RWPE2 (cell line): Measurements from ENCODE around the gene AIF1.

ENCODE experiments used
- ATAC-seq: fragments of 200-7000 bp; cut with Tn5 transposase; 3 replicates; pipeline ENCODE4 v1.9.1; 2021; ENCODE audit warnings: low read depth
- DNase-seq: peaks from one replicate; pipeline ENCODE4 v3.0.0-alpha.2; 2020; ENCODE audit warnings: low spot score
- H3K27ac ChIP-seq: fragments of 450-650 bp; 2 replicates; pipeline ENCODE4 v1.5.1; 2017; ENCODE audit warnings: mild to moderate bottlenecking; ENCODE audit not compliant: poor library complexity, severe bottlenecking
- H3K27me3 ChIP-seq: fragments of 250-450 bp; sonication (Bioruptor Pico); 2 replicates; pipeline ENCODE4 v1.5.1; 2021; ENCODE audit warnings: mild to moderate bottlenecking, moderate library complexity; ENCODE audit not compliant: insufficient read depth, poor library complexity, severe bottlenecking
- H3K36me3 ChIP-seq: fragments of 250-450 bp; sonication (Bioruptor Pico); 2 replicates; pipeline ENCODE4 v1.5.1; 2020; ENCODE audit warnings: low read depth, mild to moderate bottlenecking, moderate library complexity
- H3K4me1 ChIP-seq: fragments of 250-450 bp; sonication (Bioruptor Pico); 2 replicates; pipeline ENCODE4 v1.5.1; 2021; ENCODE audit warnings: mild to moderate bottlenecking, moderate library complexity; ENCODE audit not compliant: insufficient read depth, poor library complexity, severe bottlenecking
- H3K4me3 ChIP-seq: fragments of 250-450 bp; sonication (Bioruptor Pico); 2 replicates; pipeline ENCODE4 v1.5.1; 2021; ENCODE audit warnings: mild to moderate bottlenecking, moderate library complexity; ENCODE audit not compliant: severe bottlenecking
- H3K9me3 ChIP-seq: fragments of 250-450 bp; sonication (Bioruptor Pico); 2 replicates; pipeline ENCODE4 v1.5.1; 2021; ENCODE audit warnings: mild to moderate bottlenecking, moderate library complexity; ENCODE audit not compliant: severe bottlenecking
- TF ChIP-seq, protein P1 (sequence below): fragments of 450-650 bp; IDR thresholded peaks from one replicate; pipeline ENCODE4 v1.5.1; 2017; ENCODE audit warnings: mild to moderate bottlenecking, moderate library complexity; ENCODE audit not compliant: poor library complexity, severe bottlenecking

Gene AIF1

DNA sequence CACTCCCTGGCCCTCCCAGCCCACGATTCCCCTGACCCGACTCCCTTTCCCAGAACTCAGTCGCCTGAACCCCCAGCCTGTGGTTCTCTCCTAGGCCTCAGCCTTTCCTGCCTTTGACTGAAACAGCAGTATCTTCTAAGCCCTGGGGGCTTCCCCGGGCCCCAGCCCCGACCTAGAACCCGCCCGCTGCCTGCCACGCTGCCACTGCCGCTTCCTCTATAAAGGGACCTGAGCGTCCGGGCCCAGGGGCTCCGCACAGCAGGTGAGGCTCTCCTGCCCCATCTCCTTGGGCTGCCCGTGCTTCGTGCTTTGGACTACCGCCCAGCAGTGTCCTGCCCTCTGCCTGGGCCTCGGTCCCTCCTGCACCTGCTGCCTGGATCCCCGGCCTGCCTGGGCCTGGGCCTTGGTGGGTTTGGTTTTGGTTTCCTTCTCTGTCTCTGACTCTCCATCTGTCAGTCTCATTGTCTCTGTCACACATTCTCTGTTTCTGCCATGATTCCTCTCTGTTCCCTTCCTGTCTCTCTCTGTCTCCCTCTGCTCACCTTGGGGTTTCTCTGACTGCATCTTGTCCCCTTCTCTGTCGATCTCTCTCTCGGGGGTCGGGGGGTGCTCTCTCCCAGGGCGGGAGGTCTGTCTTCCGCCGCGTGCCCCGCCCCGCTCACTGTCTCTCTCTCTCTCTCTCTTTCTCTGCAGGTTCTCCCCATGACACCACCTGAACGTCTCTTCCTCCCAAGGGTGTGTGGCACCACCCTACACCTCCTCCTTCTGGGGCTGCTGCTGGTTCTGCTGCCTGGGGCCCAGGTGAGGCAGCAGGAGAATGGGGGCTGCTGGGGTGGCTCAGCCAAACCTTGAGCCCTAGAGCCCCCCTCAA is 42.8 kb upstream of the AIF1 start, which contains the start of gene LTA:
LTA (plus strand) TSS at position 249 of the 871 bp plus-strand sequence; CDS start at position 703, 454 bp downstream.
- Histone ChIP-seq H3K27me3 (no peaks in the 10 kb centered on the region), H3K27ac (no peak within 1 kb of the TSS), H3K4me3 (no peak within 1 kb of the TSS), H3K4me1 (no peaks in the 10 kb centered on the region), H3K36me3 (no peaks in the 10 kb centered on the region), H3K9me3 (no peaks in the 10 kb centered on the region)
- DNase-seq (no peak), ATAC-seq (no peak)
- TF ChIP-seq, protein P1, sequence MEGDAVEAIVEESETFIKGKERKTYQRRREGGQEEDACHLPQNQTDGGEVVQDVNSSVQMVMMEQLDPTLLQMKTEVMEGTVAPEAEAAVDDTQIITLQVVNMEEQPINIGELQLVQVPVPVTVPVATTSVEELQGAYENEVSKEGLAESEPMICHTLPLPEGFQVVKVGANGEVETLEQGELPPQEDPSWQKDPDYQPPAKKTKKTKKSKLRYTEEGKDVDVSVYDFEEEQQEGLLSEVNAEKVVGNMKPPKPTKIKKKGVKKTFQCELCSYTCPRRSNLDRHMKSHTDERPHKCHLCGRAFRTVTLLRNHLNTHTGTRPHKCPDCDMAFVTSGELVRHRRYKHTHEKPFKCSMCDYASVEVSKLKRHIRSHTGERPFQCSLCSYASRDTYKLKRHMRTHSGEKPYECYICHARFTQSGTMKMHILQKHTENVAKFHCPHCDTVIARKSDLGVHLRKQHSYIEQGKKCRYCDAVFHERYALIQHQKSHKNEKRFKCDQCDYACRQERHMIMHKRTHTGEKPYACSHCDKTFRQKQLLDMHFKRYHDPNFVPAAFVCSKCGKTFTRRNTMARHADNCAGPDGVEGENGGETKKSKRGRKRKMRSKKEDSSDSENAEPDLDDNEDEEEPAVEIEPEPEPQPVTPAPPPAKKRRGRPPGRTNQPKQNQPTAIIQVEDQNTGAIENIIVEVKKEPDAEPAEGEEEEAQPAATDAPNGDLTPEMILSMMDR: no peak

DNA sequence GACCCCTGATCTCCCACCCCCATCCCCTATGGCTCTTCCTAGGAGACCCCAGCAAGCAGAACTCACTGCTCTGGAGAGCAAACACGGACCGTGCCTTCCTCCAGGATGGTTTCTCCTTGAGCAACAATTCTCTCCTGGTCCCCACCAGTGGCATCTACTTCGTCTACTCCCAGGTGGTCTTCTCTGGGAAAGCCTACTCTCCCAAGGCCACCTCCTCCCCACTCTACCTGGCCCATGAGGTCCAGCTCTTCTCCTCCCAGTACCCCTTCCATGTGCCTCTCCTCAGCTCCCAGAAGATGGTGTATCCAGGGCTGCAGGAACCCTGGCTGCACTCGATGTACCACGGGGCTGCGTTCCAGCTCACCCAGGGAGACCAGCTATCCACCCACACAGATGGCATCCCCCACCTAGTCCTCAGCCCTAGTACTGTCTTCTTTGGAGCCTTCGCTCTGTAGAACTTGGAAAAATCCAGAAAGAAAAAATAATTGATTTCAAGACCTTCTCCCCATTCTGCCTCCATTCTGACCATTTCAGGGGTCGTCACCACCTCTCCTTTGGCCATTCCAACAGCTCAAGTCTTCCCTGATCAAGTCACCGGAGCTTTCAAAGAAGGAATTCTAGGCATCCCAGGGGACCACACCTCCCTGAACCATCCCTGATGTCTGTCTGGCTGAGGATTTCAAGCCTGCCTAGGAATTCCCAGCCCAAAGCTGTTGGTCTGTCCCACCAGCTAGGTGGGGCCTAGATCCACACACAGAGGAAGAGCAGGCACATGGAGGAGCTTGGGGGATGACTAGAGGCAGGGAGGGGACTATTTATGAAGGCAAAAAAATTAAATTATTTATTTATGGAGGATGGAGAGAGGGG is 41.6 kb upstream of the AIF1 start:
- Histone ChIP-seq H3K9me3 (no peaks in the 10 kb centered on the region), H3K27me3 (no peaks in the 10 kb centered on the region), H3K27ac (no peak overlapping the region), H3K4me3 (no peak overlapping the region), H3K4me1 (peaks cover 6% of the 10 kb centered on the region), H3K36me3 (no peaks in the 10 kb centered on the region)
- DNase-seq: no peak
- ATAC-seq: no peak
- TF ChIP-seq, protein P1: no peak

DNA sequence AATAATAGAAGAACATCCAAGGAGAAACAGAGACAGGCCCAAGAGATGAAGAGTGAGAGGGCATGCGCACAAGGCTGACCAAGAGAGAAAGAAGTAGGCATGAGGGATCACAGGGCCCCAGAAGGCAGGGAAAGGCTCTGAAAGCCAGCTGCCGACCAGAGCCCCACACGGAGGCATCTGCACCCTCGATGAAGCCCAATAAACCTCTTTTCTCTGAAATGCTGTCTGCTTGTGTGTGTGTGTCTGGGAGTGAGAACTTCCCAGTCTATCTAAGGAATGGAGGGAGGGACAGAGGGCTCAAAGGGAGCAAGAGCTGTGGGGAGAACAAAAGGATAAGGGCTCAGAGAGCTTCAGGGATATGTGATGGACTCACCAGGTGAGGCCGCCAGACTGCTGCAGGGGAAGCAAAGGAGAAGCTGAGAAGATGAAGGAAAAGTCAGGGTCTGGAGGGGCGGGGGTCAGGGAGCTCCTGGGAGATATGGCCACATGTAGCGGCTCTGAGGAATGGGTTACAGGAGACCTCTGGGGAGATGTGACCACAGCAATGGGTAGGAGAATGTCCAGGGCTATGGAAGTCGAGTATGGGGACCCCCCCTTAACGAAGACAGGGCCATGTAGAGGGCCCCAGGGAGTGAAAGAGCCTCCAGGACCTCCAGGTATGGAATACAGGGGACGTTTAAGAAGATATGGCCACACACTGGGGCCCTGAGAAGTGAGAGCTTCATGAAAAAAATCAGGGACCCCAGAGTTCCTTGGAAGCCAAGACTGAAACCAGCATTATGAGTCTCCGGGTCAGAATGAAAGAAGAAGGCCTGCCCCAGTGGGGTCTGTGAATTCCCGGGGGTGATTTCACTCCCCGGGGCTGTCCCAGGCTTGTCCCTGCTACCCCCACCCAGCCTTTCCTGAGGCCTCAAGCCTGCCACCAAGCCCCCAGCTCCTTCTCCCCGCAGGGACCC is 40.6 kb upstream of the AIF1 start:
- H3K9me3 ChIP-seq: no peaks in the 10 kb centered on the region
- H3K27ac ChIP-seq: no peak overlapping the region
- ATAC-seq (no peak), DNase-seq (no peak)
- no peaks in the 10 kb centered on the region for H3K27me3 ChIP-seq
- peaks cover 12% of the 10 kb centered on the region for H3K4me1 ChIP-seq
- TF ChIP-seq, protein P1: no peak
- no peaks in the 10 kb centered on the region for H3K36me3 ChIP-seq
- no peak overlapping the region for H3K4me3 ChIP-seq

DNA sequence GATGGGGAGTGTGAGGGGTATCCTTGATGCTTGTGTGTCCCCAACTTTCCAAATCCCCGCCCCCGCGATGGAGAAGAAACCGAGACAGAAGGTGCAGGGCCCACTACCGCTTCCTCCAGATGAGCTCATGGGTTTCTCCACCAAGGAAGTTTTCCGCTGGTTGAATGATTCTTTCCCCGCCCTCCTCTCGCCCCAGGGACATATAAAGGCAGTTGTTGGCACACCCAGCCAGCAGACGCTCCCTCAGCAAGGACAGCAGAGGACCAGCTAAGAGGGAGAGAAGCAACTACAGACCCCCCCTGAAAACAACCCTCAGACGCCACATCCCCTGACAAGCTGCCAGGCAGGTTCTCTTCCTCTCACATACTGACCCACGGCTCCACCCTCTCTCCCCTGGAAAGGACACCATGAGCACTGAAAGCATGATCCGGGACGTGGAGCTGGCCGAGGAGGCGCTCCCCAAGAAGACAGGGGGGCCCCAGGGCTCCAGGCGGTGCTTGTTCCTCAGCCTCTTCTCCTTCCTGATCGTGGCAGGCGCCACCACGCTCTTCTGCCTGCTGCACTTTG is 39.6 kb upstream of the AIF1 start, which contains the start of gene TNF:
TNF (plus strand) TSS at position 231 of the 567 bp plus-strand sequence; CDS start at position 408, 177 bp downstream.
- Histone ChIP-seq H3K36me3 (no peaks in the 10 kb centered on the region), H3K4me1 (peaks cover 12% of the 10 kb centered on the region), H3K27me3 (no peaks in the 10 kb centered on the region), H3K27ac (no peak within 1 kb of the TSS), H3K9me3 (no peaks in the 10 kb centered on the region), H3K4me3 (no peak within 1 kb of the TSS)
- DNase-seq: no peak
- ATAC-seq: no peak
- TF ChIP-seq, protein P1: no peak
